ENCODE measurements around the gene VPS54.

Gene VPS54

GRCh38 chr2:63926815-63927214 is 92.4 kb downstream of the VPS54 start:
- DNase-seq (ENCODE audit: low read depth in 2 of 2) = no peak

DNA sequence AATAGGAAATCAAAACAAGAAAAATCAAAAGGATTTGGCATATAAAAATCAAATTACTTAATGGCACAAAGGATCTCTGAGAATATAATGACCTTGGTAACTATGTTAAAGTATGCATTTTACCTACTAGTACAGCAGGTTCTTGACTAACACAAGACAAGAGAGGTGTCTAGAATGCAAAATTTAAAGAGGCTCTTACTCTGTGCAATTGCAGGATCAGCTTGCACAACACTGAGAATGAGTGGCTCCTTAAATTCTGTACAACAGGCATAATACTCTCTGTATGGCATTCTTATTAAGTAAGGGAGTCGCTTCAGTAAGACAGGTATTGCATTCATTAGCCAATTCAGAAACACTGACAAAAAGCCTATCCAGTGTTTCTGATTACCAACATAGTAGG is 104.9 kb downstream of the VPS54 start:
- DNase-seq (ENCODE audit: low read depth in 2 of 2) = no peak

DNA sequence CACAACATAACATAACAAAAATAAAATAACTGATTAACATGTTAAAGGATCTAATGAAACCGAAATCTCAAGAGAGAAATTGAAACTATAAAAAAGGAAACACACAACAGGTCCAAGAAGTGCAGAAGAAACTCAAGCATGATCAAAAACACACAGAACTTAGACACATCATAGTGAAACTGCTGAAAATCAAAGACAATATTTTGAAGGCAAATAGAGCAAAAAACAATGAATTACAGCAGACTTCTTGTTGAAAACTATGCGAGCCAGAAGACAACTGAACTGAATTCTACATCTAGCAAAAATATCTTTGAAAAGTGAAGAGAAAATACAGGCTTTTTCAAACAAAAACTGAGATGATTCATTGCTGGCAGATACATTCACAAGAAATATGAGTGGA is 116.2 kb downstream of the VPS54 start:
- no peak for DNase-seq (ENCODE audit: low read depth in 2 of 2)

DNA sequence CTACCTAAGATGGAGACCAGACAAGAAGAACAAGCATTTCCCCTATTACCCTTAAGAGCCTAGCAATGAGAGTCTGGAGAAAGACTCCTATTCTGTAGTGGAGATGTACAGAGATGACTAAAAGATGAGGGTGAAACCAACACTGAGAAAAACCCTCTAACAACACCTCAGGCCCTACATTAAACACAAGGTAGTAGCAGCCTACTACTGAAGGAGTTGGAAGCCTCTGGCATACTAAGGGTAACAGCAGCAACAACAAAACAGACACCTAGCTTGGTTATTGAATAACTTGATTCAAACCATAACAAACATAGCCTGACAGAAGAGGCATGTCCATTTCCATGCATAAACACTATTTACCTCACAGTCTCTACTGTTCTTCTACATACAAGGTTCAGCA is 117.1 kb downstream of the VPS54 start:
- no peak for DNase-seq (ENCODE audit: low read depth in 2 of 2)

DNA sequence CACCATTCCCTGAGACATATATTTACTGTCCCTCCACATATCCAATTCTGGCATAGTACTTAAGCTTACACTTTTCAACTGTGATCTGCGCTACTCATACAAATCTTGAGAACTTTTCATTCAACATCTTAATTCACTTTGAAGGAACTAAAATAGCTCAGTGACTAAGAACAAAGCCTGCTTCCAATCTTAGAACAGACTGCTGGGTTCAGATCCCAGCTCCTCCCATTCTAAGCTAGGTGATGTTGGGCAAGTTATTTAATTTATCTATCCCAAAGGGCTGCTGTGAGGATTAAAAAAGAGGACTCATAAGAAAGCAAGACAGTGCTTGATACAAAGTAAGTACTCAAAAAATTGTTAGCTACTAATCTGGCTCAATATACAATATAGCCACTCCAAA is 119.6 kb downstream of the VPS54 start:
- no peak for DNase-seq (ENCODE audit: low read depth in 2 of 2)

- no peak for DNase-seq (ENCODE audit: low read depth in 2 of 2)
Observed at GRCh38 chr2:63898839-63899238, 120.4 kb downstream of the VPS54 start.

- DNase-seq (ENCODE audit: low read depth in 2 of 2) = no peak
Observed at GRCh38 chr2:63894167-63894566, 125.1 kb downstream of the VPS54 start.

DNA sequence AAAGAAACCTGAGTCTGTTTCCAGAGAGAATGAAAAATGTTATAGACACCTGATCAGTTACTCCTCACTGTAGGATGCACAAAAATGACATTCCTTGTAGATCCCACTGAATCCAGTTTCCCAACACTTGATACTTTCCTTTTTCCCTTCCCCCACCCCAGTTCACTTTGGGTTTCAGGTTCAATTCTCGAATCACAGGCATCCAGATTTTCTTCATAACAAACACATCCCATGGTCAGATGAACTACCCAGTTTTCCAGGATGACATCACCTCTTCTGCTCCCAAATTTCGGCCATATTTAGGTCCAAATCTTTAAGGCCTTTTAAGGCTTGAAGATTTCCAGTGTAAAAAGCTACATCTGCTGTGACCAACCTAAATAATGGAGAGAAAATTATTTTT is 126.1 kb downstream of the VPS54 start:
- no peak for DNase-seq (ENCODE audit: low read depth in 2 of 2)

- no peak for DNase-seq (ENCODE audit: low read depth in 2 of 2)
Observed at GRCh38 chr2:63891488-63892030, 127.7 kb downstream of the VPS54 start.

DNA sequence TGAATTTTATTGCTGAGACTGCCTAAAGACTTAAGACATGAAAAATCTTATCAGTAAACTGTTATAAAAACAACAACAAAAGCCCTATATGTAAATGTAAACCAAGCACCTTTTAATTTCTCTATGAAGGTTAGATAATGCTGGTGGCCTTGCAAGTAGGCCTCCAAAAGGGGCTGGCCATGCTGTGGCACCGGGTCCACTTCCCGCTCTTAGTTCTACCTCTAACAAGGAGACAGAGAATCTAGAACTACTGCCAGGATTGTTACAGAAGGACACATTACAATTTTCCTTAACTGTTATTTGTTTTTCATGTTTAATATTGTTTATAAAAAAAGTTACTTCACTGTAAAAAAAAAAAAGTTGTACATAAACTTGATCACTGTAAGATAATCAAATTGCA is 128.6 kb downstream of the VPS54 start:
- no peak for DNase-seq (ENCODE audit: low read depth in 2 of 2)

DNA sequence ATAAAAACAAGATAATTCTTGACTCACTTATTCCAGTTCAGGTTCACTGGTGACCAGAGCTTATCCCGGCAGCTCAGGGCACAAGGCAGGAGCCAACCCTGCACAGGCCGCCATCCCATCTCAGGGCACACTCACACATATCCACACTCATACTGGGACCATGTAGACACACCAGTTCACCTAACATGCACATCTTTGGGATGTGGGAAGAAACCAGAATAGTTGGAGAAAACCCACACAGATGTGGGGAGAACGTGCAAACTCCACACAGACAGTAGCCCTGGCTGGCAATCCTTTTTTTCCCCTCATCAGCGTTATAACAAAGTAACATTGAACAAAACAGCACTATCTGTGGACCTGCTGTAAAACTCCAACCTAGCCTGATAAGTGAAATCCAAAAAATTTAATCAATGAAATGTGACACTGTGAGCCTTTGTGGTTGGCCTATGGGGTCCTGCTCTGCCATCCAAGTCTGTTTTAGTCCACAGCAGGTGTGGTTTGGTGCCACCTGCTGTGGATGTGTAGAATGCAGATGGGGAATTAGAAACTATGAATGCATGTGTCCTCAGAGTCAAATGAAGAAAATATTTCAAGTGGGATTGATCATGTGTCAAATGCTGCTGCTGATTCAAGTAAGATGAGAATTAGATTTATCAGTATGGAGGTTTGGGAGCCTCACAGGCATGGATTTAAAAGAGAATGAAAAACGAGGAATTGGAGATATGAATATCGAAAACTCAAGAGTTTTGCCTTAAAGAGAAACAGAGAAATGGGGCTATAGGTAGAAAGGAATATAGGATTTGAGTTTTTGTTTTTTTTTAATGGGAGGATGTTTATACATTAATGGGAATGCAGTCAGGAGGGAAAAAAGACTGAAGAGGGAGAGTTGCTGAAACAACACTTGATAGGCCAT is 130.5 kb downstream of the VPS54 start:
- no peak for DNase-seq (ENCODE audit: low read depth in 2 of 2)

DNA sequence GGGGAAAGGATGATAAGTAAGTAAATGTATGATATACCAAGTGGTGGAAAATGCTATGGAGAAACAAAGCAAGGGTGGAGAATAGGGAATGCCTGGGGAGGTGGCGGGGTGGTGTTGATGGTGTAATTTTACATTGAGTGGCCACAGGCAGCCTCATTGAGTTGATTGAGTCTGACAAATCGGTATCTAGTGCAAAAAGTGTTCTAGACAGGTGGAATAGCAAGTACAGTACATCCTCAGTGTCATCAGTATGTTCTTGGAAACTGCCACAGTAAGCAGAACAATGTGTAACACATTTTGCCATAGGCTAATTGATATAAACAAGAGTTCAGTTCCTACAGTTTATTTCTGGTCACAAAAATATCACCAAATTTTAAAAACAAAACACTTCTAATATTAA is 131.2 kb downstream of the VPS54 start:
- no peak for DNase-seq (ENCODE audit: low read depth in 2 of 2)

DNA sequence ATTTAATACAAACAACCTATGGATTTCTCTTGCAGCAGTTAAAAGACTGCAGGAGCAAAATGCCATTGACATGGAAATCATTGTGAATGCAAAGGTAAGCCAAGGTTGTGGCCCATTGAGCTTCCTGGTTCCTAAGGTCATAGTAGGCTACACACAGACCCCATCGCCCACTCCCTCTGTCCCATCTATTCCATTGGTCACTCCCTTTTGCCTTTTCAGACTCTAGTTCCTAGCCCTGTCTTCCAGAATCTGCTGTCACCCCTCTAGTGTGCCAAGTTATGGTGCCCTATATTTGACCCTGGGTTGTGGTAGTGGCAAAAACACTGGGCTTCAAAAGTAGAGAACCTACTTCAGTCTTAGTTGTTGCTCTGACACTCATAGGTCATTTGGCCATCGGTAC is 132.8 kb downstream of the VPS54 start:
- DNase-seq (ENCODE audit: low read depth in 2 of 2) = no peak

DNA sequence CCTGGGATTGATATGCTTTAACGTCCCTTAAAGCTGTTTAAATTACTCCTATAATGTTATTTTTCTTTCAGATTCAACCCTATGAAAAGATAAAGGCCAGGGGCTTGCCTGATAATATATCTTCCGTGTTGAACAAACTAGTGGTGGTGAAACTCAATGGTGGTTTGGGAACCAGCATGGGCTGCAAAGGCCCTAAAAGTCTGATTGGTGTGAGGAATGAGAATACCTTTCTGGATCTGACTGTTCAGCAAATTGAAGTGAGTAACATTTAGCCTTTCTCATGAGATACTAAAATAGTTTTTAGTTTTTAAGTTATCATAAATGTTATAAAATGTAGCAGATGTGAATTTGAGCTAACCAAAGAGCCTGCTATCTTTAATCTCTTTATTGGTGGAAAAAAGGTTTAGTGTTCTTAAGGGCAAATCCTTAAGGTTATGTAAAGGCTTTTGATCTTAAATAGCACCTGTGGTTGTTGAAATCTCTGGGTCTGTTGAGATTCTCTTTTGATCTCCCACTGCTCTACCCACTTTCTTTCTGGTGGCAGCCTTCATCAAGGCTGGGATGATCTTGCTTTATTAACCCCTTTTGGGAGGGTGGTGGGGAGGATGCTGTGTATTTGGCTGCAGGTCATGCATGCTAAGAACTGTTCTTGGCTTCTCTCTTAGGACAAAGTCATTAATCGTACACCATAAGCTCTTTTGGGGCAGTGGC is 136.7 kb downstream of the VPS54 start:
- no peak for DNase-seq (ENCODE audit: low read depth in 2 of 2)

- DNase-seq (ENCODE audit: low read depth in 2 of 2) = no peak
Observed at GRCh38 chr2:63881205-63881604, 138.0 kb downstream of the VPS54 start.

DNA sequence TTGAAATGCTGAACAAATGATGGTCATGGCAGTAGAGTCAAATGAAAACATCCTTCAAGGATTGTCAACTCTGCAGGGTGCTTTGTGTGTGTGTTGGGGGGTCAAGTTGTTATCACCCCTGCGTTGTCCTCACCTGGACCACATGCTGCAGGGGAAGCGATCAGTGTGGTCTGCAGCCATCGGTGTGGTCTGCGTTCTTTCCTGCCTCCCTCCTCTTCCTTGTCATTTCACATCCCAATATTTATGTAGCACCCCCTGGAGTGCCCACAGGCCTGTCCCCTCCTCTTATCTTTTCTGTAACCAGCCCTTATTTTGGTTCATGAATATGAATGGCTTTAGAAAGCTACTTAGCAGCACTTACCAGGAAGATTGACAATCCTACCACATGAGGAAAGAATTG is 138.6 kb downstream of the VPS54 start:
- DNase-seq (ENCODE audit: low read depth in 2 of 2) = no peak

- DNase-seq (ENCODE audit: low read depth in 2 of 2) = no peak
Observed at GRCh38 chr2:63879876-63880433, 139.3 kb downstream of the VPS54 start.

GRCh38 chr2:63878486-63878885 is 140.7 kb downstream of the VPS54 start:
- no peak for DNase-seq (ENCODE audit: low read depth in 2 of 2)

DNA sequence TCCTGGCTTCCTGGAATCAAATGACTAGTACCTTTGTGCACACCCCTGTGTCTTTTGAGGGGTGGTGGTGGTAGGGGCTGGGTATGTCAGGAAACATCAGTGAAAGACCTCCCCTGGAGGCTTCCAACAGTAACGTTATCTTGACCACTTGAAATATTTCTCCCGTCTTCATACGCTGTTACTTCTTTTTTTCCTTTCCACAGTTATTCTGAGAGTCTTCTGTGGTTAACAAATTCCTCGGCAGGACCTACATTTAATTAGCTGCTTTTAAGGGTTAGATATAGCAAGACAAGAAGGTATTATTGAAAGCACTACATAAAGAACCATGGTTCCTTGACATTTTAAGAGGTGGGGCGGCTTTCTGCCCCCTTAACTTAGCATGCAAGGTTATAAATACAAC is 142.9 kb downstream of the VPS54 start:
- no peak for DNase-seq (ENCODE audit: low read depth in 2 of 2)

- no peak for DNase-seq (ENCODE audit: low read depth in 2 of 2)
Observed at GRCh38 chr2:63875559-63876245, 143.5 kb downstream of the VPS54 start.

- DNase-seq (ENCODE audit: low read depth in 2 of 2) = no peak
Observed at GRCh38 chr2:63875131-63875527, 144.1 kb downstream of the VPS54 start.
